CD8-positive, alpha-beta memory T cell (primary cell): Measurements from ENCODE around the gene SOS1. TPM values are rescaled to one million over a fixed set of nuclear protein-coding genes. Genes with fewer than 3 reads are reported as not detected.
A peak's percentile ranks its signal among the peaks of the same experiment; 100 is the strongest.

Source experiments
- CTCF ChIA-PET: fragments of 350-600 bp; sonication (Branson Sonifier 250); formaldehyde crosslinking; loops from one replicate; lab custom pipeline; 2021; ENCODE audit warnings: antibody characterized with exemption; lab: Charles Lee
- POLR2A ChIA-PET: fragments of 350-600 bp; sonication (Branson Sonifier 250); formaldehyde crosslinking; loops from one replicate; lab custom pipeline; 2021; ENCODE audit warnings: antibody characterized with exemption; lab: Charles Lee
- DNase-seq, 5 donors: peaks; one replicate each; pipeline versions ENCODE4 v3.0.0 to v3.0.0-alpha.2; 2020 to 2022; ENCODE audit warnings: mixed read lengths in 1 of 5
- H3K27ac ChIP-seq: one replicate; pipeline ENCODE4 v1.7.0; 2013; ENCODE audit warnings: low read depth, mild to moderate bottlenecking, low read length, moderate library complexity
- H3K27me3 ChIP-seq: 2 replicates; pipeline ENCODE4 v1.7.0; 2013; ENCODE audit warnings: low read length, mild to moderate bottlenecking; ENCODE audit not compliant: insufficient read depth, poor library complexity, severe bottlenecking
- H3K36me3 ChIP-seq: 2 replicates; pipeline ENCODE4 v1.7.0; 2013; ENCODE audit warnings: mild to moderate bottlenecking, low read length, moderate library complexity; ENCODE audit not compliant: insufficient read depth
- H3K4me1 ChIP-seq: 2 replicates; pipeline ENCODE4 v1.7.0; 2013; ENCODE audit warnings: mild to moderate bottlenecking, low read length, moderate library complexity; ENCODE audit not compliant: insufficient read depth
- H3K4me3 ChIP-seq: 2 replicates; pipeline ENCODE4 v1.7.0; 2013; ENCODE audit warnings: mild to moderate bottlenecking, low read length
- H3K9me3 ChIP-seq: 2 replicates; pipeline ENCODE4 v1.7.0; 2013; ENCODE audit warnings: mild to moderate bottlenecking, low read length
- H3K27ac Mint-ChIP-seq, 8 donors: one replicate each; pipeline ENCODE4 v1.8.0; 2020 to 2021; ENCODE audit warnings: mixed read lengths in 8 of 8, mild to moderate bottlenecking in 6 of 8, inconsistent platforms in 3 of 8, moderate library complexity in 3 of 8
- H3K27me3 Mint-ChIP-seq, 2 donors: one replicate each; pipeline ENCODE4 v1.8.0; 2020 to 2021; ENCODE audit warnings: mixed read lengths in 2 of 2, mild to moderate bottlenecking in 1 of 2, moderate library complexity in 1 of 2
- H3K36me3 Mint-ChIP-seq, 3 donors: one replicate each; pipeline ENCODE4 v1.8.0; 2020 to 2021; ENCODE audit warnings: mixed read lengths in 3 of 3, inconsistent platforms in 1 of 3, mild to moderate bottlenecking in 1 of 3
- H3K4me1 Mint-ChIP-seq, 3 donors: one replicate each; pipeline ENCODE4 v1.8.0; 2020 to 2021; ENCODE audit warnings: mixed read lengths in 3 of 3, inconsistent platforms in 1 of 3, mild to moderate bottlenecking in 1 of 3
- H3K4me3 Mint-ChIP-seq, 7 donors: one replicate each; pipeline ENCODE4 v1.8.0; 2020 to 2021; ENCODE audit warnings: mixed read lengths in 7 of 7, mild to moderate bottlenecking in 6 of 7, moderate library complexity in 4 of 7, inconsistent platforms in 2 of 7
- H3K9me3 Mint-ChIP-seq, 5 donors: one replicate each; pipeline ENCODE4 v1.8.0; 2020 to 2022; ENCODE audit warnings: mixed read lengths in 5 of 5, mild to moderate bottlenecking in 3 of 5, moderate library complexity in 2 of 5, inconsistent platforms in 1 of 5
- polyA plus RNA-seq: library from polyadenylated mRNA; unstranded; fragments of 300-500 nt; fragmentation: Illumina TruSeq; gene quantifications from one replicate; pipeline ENCODE4 v1.2.3, GENCODE V29; 2021
- total RNA-seq, 2 experiments: library from RNA; stranded (reverse); gene quantifications; one replicate each; pipeline ENCODE4 v1.2.3, GENCODE V29; 2021

The SOS1 gene
- total and polyA plus RNA-seq, 3 experiments from 2014 or later: 14.5 to 75.9 (median 72.6) TPM

GRCh38 chr2:39000552-39000951 lies 120.3 kb downstream of the SOS1 start:
- peaks cover 19% of the 10 kb centered on the region for H3K36me3 ChIP-seq
- CTCF ChIA-PET: interaction anchor here (1.7 kb wide), 1 partner anchor 229 kb away, joined by 4 read pairs; no protein-coding TSS in a partner anchor
- no peak overlapping the region for H3K4me3 Mint-ChIP-seq

GRCh38 chr2:38997781-38998180 lies 123.1 kb downstream of the SOS1 start:
- no peak for DNase-seq
- Histone ChIP-seq H3K27me3 (no peaks in the 10 kb centered on the region), H3K36me3 (peaks cover 25% of the 10 kb centered on the region), H3K4me1 (no peaks in the 10 kb centered on the region), H3K4me3 (no peak overlapping the region), H3K9me3 (no peaks in the 10 kb centered on the region), H3K27ac (no peak overlapping the region)
- ChIA-PET CTCF (no interaction called here), POLR2A (no interaction called here)
- Mint-ChIP-seq H3K9me3 (no peaks in the 10 kb centered on the region), H3K27ac (no peak overlapping the region), H3K27me3 (no peaks in the 10 kb centered on the region), H3K4me1 (peaks cover 9 to 20% (median 17%) of the 10 kb centered on the region in 3 donors), H3K36me3 (peaks cover 0 to 82% (median 21%) of the 10 kb centered on the region in 3 donors), H3K4me3 (no peak overlapping the region)

More at GRCh38 chr2:39000552-39000951, 120.3 kb downstream of the SOS1 start:
- no peak overlapping the region for H3K27ac ChIP-seq
- Mint-ChIP-seq H3K9me3 (no peaks in the 10 kb centered on the region), H3K27ac (peak overlapping the region in 3 of 8 donors; percentile 27 to 42 (median 33)), H3K4me1 (peaks cover 3 to 9% (median 5%) of the 10 kb centered on the region in 3 donors), H3K36me3 (peaks cover 1 to 82% (median 14%) of the 10 kb centered on the region in 3 donors), H3K27me3 (no peaks in the 10 kb centered on the region)
- no peak overlapping the region for H3K4me3 ChIP-seq
- H3K27me3 ChIP-seq: no peaks in the 10 kb centered on the region
- POLR2A ChIA-PET: no interaction called here
- H3K9me3 ChIP-seq: no peaks in the 10 kb centered on the region
- H3K4me1 ChIP-seq: no peaks in the 10 kb centered on the region
- DNase-seq: no peak

- POLR2A ChIA-PET: no interaction called here
- peaks cover 7 to 69% (median 24%) of the 10 kb centered on the region in 3 donors for H3K36me3 Mint-ChIP-seq
- CTCF ChIA-PET: no interaction called here
- Histone ChIP-seq H3K27ac (no peak overlapping the region), H3K36me3 (peaks cover 19% of the 10 kb centered on the region), H3K27me3 (no peaks in the 10 kb centered on the region), H3K4me3 (no peak overlapping the region), H3K9me3 (no peaks in the 10 kb centered on the region), H3K4me1 (no peaks in the 10 kb centered on the region)
- no peaks in the 10 kb centered on the region for H3K9me3 Mint-ChIP-seq
- DNase-seq: no peak
- peak overlapping the region in 2 of 8 donors; percentile 1 to 25 for H3K27ac Mint-ChIP-seq
- H3K4me1 Mint-ChIP-seq: peaks cover 6 to 22% (median 18%) of the 10 kb centered on the region in 3 donors
- no peak overlapping the region for H3K4me3 Mint-ChIP-seq
- H3K27me3 Mint-ChIP-seq: no peaks in the 10 kb centered on the region
Observed at GRCh38 chr2:38991899-38992298, 129.0 kb downstream of the SOS1 start.

GRCh38 chr2:38988716-38989115 lies 132.1 kb downstream of the SOS1 start:
- no peak overlapping the region for H3K27ac ChIP-seq

GRCh38 chr2:38982498-38982897 lies 138.4 kb downstream of the SOS1 start:
- CTCF ChIA-PET: no interaction called here
- H3K27ac ChIP-seq: no peak overlapping the region
- H3K36me3 ChIP-seq: peaks cover 7% of the 10 kb centered on the region
- Mint-ChIP-seq H3K27ac (peak overlapping the region in 1 of 8 donors; percentile 34), H3K9me3 (no peaks in the 10 kb centered on the region), H3K36me3 (peaks cover 15 to 47% (median 22%) of the 10 kb centered on the region in 3 donors), H3K4me1 (no peaks in the 10 kb centered on the region), H3K27me3 (no peaks in the 10 kb centered on the region), H3K4me3 (no peak overlapping the region)
- POLR2A ChIA-PET: no interaction called here
- DNase-seq: no peak
- no peak overlapping the region for H3K4me3 ChIP-seq
- no peaks in the 10 kb centered on the region for H3K27me3 ChIP-seq
- no peaks in the 10 kb centered on the region for H3K4me1 ChIP-seq
- no peaks in the 10 kb centered on the region for H3K9me3 ChIP-seq

More at GRCh38 chr2:38988716-38989115, 132.1 kb downstream of the SOS1 start:
- no peak overlapping the region for H3K4me3 Mint-ChIP-seq
- no peaks in the 10 kb centered on the region for H3K9me3 Mint-ChIP-seq
- H3K27ac Mint-ChIP-seq: no peak overlapping the region
- Histone ChIP-seq H3K4me1 (no peaks in the 10 kb centered on the region), H3K27me3 (no peaks in the 10 kb centered on the region), H3K36me3 (peaks cover 15% of the 10 kb centered on the region), H3K4me3 (no peak overlapping the region), H3K9me3 (no peaks in the 10 kb centered on the region)
- ChIA-PET CTCF (no interaction called here), POLR2A (no interaction called here)
- peaks cover 0 to 6% (median 5%) of the 10 kb centered on the region in 3 donors for H3K4me1 Mint-ChIP-seq
- no peaks in the 10 kb centered on the region for H3K27me3 Mint-ChIP-seq
- peaks cover 19 to 71% (median 27%) of the 10 kb centered on the region in 3 donors for H3K36me3 Mint-ChIP-seq
- no peak for DNase-seq

GRCh38 chr2:38981670-38982357 lies 139.0 kb downstream of the SOS1 start:
- CTCF ChIA-PET: no interaction called here
- Histone ChIP-seq H3K9me3 (no peaks in the 10 kb centered on the region), H3K4me1 (no peaks in the 10 kb centered on the region), H3K4me3 (no peak overlapping the region), H3K27me3 (no peaks in the 10 kb centered on the region), H3K36me3 (peaks cover 7% of the 10 kb centered on the region), H3K27ac (no peak overlapping the region)
- H3K9me3 Mint-ChIP-seq: no peaks in the 10 kb centered on the region
- no peaks in the 10 kb centered on the region for H3K4me1 Mint-ChIP-seq
- DNase-seq: no peak
- no peak overlapping the region for H3K4me3 Mint-ChIP-seq
- H3K27ac Mint-ChIP-seq: no peak overlapping the region
- H3K36me3 Mint-ChIP-seq: peaks cover 11 to 40% (median 18%) of the 10 kb centered on the region in 3 donors
- H3K27me3 Mint-ChIP-seq: no peaks in the 10 kb centered on the region
- POLR2A ChIA-PET: no interaction called here

- Mint-ChIP-seq H3K36me3 (peaks cover 11 to 35% (median 18%) of the 10 kb centered on the region in 3 donors), H3K4me3 (no peak overlapping the region), H3K4me1 (no peaks in the 10 kb centered on the region), H3K9me3 (no peaks in the 10 kb centered on the region), H3K27me3 (no peaks in the 10 kb centered on the region), H3K27ac (peak overlapping the region in 1 of 8 donors; percentile 11)
- Histone ChIP-seq H3K9me3 (no peaks in the 10 kb centered on the region), H3K36me3 (peaks cover 7% of the 10 kb centered on the region), H3K4me1 (no peaks in the 10 kb centered on the region), H3K4me3 (no peak overlapping the region), H3K27ac (no peak overlapping the region), H3K27me3 (no peaks in the 10 kb centered on the region)
- ChIA-PET CTCF (no interaction called here), POLR2A (no interaction called here)
- DNase-seq: no peak
Observed at GRCh38 chr2:38981003-38981669, 139.7 kb downstream of the SOS1 start.

- Histone ChIP-seq H3K9me3 (no peaks in the 10 kb centered on the region), H3K4me3 (no peak overlapping the region), H3K27me3 (no peaks in the 10 kb centered on the region), H3K4me1 (no peaks in the 10 kb centered on the region), H3K27ac (no peak overlapping the region), H3K36me3 (no peaks in the 10 kb centered on the region)
- H3K27ac Mint-ChIP-seq: peak overlapping the region in 2 of 8 donors; percentile 30 to 43
- no peaks in the 10 kb centered on the region for H3K27me3 Mint-ChIP-seq
- H3K9me3 Mint-ChIP-seq: no peaks in the 10 kb centered on the region
- no peaks in the 10 kb centered on the region for H3K4me1 Mint-ChIP-seq
- DNase-seq: no peak
- H3K36me3 Mint-ChIP-seq: peaks cover 0 to 14% (median 6%) of the 10 kb centered on the region in 3 donors
- H3K4me3 Mint-ChIP-seq: no peak overlapping the region
- CTCF ChIA-PET: no interaction called here
- POLR2A ChIA-PET: no interaction called here
Observed at GRCh38 chr2:38978908-38979307, 141.9 kb downstream of the SOS1 start.
